ENCODE data around the gene SCN3B.
A peak's percentile ranks its signal among the peaks of the same experiment; 100 is the strongest.
"Not testable (repeated sequence)": the region's sequence is repeated elsewhere in the genome, so short reads cannot be mapped to it uniquely, and the experiment has no call there.

Gene SCN3B

GRCh38 chr11:123665306-123665705, 10.9 kb upstream of the SCN3B start:
- intact Hi-C loops (cut with DNase I): no loop called here
- peak in 1 of 42 donors; percentile 26 for DNase-seq

- intact Hi-C loops (cut with DNase I); DNase-seq: not testable (repeated sequence)
Observed at GRCh38 chr11:123659965-123660364, 5.5 kb upstream of the SCN3B start.

- intact Hi-C loops (cut with DNase I): no loop called here
- no peak for DNase-seq
Observed at GRCh38 chr11:123659311-123659710, 4.9 kb upstream of the SCN3B start.

- intact Hi-C loops (cut with DNase I): no loop called here
- DNase-seq: peak in 29 of 42 donors; percentile 9 to 60 (median 35)
Observed at GRCh38 chr11:123653827-123654565, 428 bp downstream of the SCN3B start.

- peak in 27 of 42 donors; percentile 13 to 73 (median 44) for DNase-seq
- intact Hi-C loops (cut with DNase I): no loop called here
Observed at GRCh38 chr11:123653483-123653826, 969 bp downstream of the SCN3B start.

- intact Hi-C loops (cut with DNase I): no loop called here
- no peak for DNase-seq
Observed at GRCh38 chr11:123652599-123652998, 1.8 kb downstream of the SCN3B start.

GRCh38 chr11:123650901-123651300, 3.5 kb downstream of the SCN3B start:
- DNase-seq: no peak
- intact Hi-C loops (cut with DNase I): no loop called here

GRCh38 chr11:123645286-123645975, 9.0 kb downstream of the SCN3B start:
- intact Hi-C loops (cut with DNase I): no loop called here
- no peak for DNase-seq

GRCh38 chr11:123642435-123642834, 12.0 kb downstream of the SCN3B start:
- intact Hi-C loops (cut with DNase I): no loop called here
- DNase-seq: no peak

GRCh38 chr11:123641495-123641840, 13.0 kb downstream of the SCN3B start:
- intact Hi-C loops (cut with DNase I): no loop called here
- peak in 7 of 42 donors; percentile 13 to 63 (median 36) for DNase-seq

GRCh38 chr11:123640677-123641494, 13.5 kb downstream of the SCN3B start:
- intact Hi-C loops (cut with DNase I): no loop called here
- peak in 41 of 42 donors; percentile 18 to 81 (median 58) for DNase-seq

- intact Hi-C loops (cut with DNase I): no loop called here
- no peak for DNase-seq
Observed at GRCh38 chr11:123640029-123640428, 14.4 kb downstream of the SCN3B start.

GRCh38 chr11:123630126-123630608, 24.3 kb downstream of the SCN3B start:
- no peak for DNase-seq
- intact Hi-C loops (cut with DNase I): no loop called here

GRCh38 chr11:123628936-123629683, 25.3 kb downstream of the SCN3B start:
- peak in 17 of 42 donors; percentile 11 to 65 (median 31) for DNase-seq
- intact Hi-C loops (cut with DNase I): no loop called here

GRCh38 chr11:123624974-123625373, 29.4 kb downstream of the SCN3B start:
- intact Hi-C loops (cut with DNase I): no loop called here
- DNase-seq: no peak

GRCh38 chr11:123622576-123622975, 31.8 kb downstream of the SCN3B start:
- DNase-seq: no peak
- intact Hi-C loops (cut with DNase I): no loop called here

GRCh38 chr11:123616505-123617198, 37.8 kb downstream of the SCN3B start:
- DNase-seq: peak; percentile 51 to 94 (median 80)
- intact Hi-C loops (cut with DNase I): no loop called here

GRCh38 chr11:123611698-123612097, 42.7 kb downstream of the SCN3B start:
- DNase-seq: no peak
- intact Hi-C loops (cut with DNase I): no loop called here

GRCh38 chr11:123608945-123609344, 45.5 kb downstream of the SCN3B start:
- intact Hi-C loops (cut with DNase I): no loop called here
- no peak for DNase-seq

All from head of caudate nucleus (tissue), 42 donors.